Measurements from ENCODE around the gene TAF15. TPM values are rescaled to one million over a fixed set of nuclear protein-coding genes. Genes with fewer than 3 reads are reported as not detected.

Gene TAF15
- polyA plus RNA-seq, 1 donor (not counting 4 experiments of a cell fraction or from before 2014, with no cell fraction given) = 101 TPM

DNA sequence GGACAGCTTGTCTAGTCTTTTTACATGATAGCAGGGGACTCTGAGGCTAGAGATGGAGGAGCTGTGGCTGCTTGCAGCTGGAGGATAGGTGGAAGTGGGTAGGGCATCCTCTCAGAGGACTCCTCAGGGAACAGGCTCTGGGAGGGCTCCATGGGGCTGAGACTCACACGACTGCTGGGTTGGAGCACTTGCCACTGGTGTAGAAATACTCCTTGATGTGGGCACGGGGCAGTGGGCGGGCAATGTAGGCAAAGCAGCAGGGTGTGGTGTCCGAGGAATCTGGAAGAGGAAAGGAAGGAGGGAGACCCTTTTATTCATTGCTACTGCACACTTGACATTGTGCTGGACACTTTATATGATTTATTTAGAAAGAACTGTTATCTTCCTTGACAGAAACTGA, 69.1 kb downstream of the TAF15 start:
- no peak for TF ChIP-seq EZH2 (IDR thresholded peaks at IDR 0.05; ENCODE audit: low read length)
- TF ChIP-seq, protein P1, sequence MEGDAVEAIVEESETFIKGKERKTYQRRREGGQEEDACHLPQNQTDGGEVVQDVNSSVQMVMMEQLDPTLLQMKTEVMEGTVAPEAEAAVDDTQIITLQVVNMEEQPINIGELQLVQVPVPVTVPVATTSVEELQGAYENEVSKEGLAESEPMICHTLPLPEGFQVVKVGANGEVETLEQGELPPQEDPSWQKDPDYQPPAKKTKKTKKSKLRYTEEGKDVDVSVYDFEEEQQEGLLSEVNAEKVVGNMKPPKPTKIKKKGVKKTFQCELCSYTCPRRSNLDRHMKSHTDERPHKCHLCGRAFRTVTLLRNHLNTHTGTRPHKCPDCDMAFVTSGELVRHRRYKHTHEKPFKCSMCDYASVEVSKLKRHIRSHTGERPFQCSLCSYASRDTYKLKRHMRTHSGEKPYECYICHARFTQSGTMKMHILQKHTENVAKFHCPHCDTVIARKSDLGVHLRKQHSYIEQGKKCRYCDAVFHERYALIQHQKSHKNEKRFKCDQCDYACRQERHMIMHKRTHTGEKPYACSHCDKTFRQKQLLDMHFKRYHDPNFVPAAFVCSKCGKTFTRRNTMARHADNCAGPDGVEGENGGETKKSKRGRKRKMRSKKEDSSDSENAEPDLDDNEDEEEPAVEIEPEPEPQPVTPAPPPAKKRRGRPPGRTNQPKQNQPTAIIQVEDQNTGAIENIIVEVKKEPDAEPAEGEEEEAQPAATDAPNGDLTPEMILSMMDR (optimal IDR thresholded peaks at IDR 0.05 in 1 of 3, IDR thresholded peaks at IDR 0.05 in 1 of 3, conservative IDR thresholded peaks at IDR 0.05 in 1 of 3; ENCODE audit: extremely low read depth in 1 of 3, insufficient read depth in 2 of 3, low read length in 3 of 3) = no peak
- no peak for DNase-seq (ENCODE audit: low read depth, low spot score)
- H3K27ac ChIP-seq (ENCODE audit: control insufficient read depth, insufficient read depth, low read length) = no peak overlapping the region
- H3K4me2 ChIP-seq (ENCODE audit: control insufficient read depth, extremely low read depth, insufficient read depth, low read depth, low read length) = no peak overlapping the region
- H3K9me3 ChIP-seq (ENCODE audit: control insufficient read depth, low read depth, low read length) = no peaks in the 10 kb centered on the region
- H2AFZ ChIP-seq (ENCODE audit: control insufficient read depth, low read length) = no peak overlapping the region
- FAIRE-seq = no peak
- H3K79me2 ChIP-seq (ENCODE audit: control insufficient read depth, insufficient read depth, low read length) = no peaks in the 10 kb centered on the region
- dilution Hi-C loops (cut with MboI; ENCODE audit: extremely low pct_ligation_motif_present, low sequenced_read_pairs) = no loop called here
- no peaks in the 10 kb centered on the region for H3K36me3 ChIP-seq (ENCODE audit: control insufficient read depth in 2 of 2, extremely low read depth in 1 of 2, insufficient read depth in 2 of 2, low read length in 2 of 2)
- H3K4me3 ChIP-seq (ENCODE audit: control insufficient read depth in 2 of 3, extremely low read depth in 1 of 3, insufficient read depth in 2 of 3, low read depth in 1 of 3, low read length in 3 of 3) = no peak overlapping the region
- H4K20me1 ChIP-seq (ENCODE audit: control insufficient read depth, extremely low read depth, insufficient read depth, low read length) = no peaks in the 10 kb centered on the region
- H3K9me1 ChIP-seq (ENCODE audit: control insufficient read depth, extremely low read depth, insufficient read depth, low read length) = no peaks in the 10 kb centered on the region
- H3K4me1 ChIP-seq (ENCODE audit: control insufficient read depth, extremely low read depth, insufficient read depth, low read length) = peaks cover 5% of the 10 kb centered on the region
- no peak overlapping the region for H3K9ac ChIP-seq (ENCODE audit: control insufficient read depth, extremely low read depth, insufficient read depth, low read length)
- no peaks in the 10 kb centered on the region for H3K27me3 ChIP-seq (ENCODE audit: control insufficient read depth, extremely low read depth, insufficient read depth, low read length)

DNA sequence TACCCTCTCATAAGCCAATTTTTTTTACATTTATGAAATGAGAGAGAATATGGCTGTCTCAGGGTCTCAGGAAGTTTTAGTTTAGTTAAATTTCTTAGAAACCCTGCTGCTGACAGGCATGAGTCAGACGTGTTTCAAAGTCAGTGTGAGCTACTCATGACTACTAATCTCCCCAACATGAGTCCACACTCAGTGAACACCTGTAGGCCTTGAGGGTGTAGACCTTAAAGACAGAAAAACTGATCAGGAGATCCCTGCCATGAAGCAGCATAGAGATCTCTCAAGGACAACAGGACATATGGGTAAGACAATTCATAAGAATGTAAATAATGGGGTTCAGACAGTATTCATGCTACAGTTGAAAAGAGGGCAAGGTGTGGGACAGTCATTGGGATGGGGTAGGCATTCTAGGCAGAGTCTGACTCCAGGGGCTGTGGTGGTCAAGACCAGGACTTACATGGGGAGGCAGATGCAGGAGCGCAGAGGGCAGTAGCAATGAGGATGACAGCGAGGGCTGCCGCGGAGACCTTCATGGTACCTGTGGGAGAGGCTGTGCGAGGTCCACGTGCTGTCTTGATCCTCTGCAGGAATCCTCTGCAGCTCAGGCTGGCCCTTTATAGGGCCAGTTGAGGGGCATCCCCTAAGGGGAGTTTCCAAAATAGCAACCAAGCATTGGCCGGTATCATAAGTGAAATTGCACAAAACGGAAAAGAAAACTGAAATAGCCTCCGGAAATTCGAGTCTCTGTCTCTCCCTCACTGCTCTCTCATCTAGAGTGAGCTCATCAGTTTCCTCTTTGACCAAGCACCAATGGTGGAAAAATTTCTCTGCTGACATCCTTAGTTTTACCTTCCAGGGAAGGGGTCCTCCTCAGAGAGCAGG, 70.7 kb downstream of the TAF15 start, which contains the start of gene CCL5:
TSS of gene CCL5 (minus strand) at position 588 of the 882 bp plus-strand sequence.
- Histone ChIP-seq H4K20me1 (ENCODE audit: control insufficient read depth, extremely low read depth, insufficient read depth, low read length) (no peaks in the 10 kb centered on the region), H3K27ac (ENCODE audit: control insufficient read depth, insufficient read depth, low read length) (no peak within 1 kb of the TSS), H3K27me3 (ENCODE audit: control insufficient read depth, extremely low read depth, insufficient read depth, low read length) (no peaks in the 10 kb centered on the region), H3K9me1 (ENCODE audit: control insufficient read depth, extremely low read depth, insufficient read depth, low read length) (no peaks in the 10 kb centered on the region), H3K9ac (ENCODE audit: control insufficient read depth, extremely low read depth, insufficient read depth, low read length) (no peak within 1 kb of the TSS), H3K36me3 (ENCODE audit: control insufficient read depth in 2 of 2, extremely low read depth in 1 of 2, insufficient read depth in 2 of 2, low read length in 2 of 2) (no peaks in the 10 kb centered on the region), H3K4me2 (ENCODE audit: control insufficient read depth, extremely low read depth, insufficient read depth, low read depth, low read length) (no peak within 1 kb of the TSS), H3K9me3 (ENCODE audit: control insufficient read depth, low read depth, low read length) (no peaks in the 10 kb centered on the region), H3K4me1 (ENCODE audit: control insufficient read depth, extremely low read depth, insufficient read depth, low read length) (peaks cover 5% of the 10 kb centered on the region), H2AFZ (ENCODE audit: control insufficient read depth, low read length) (no peak within 1 kb of the TSS), H3K79me2 (ENCODE audit: control insufficient read depth, insufficient read depth, low read length) (no peaks in the 10 kb centered on the region), H3K4me3 (ENCODE audit: control insufficient read depth in 2 of 3, extremely low read depth in 1 of 3, insufficient read depth in 2 of 3, low read depth in 1 of 3, low read length in 3 of 3) (no peak within 1 kb of the TSS)
- no peak for FAIRE-seq
- no peak for DNase-seq (ENCODE audit: low read depth, low spot score)
- dilution Hi-C loops (cut with MboI; ENCODE audit: extremely low pct_ligation_motif_present, low sequenced_read_pairs) = no loop called here
- TF ChIP-seq, protein P1 (optimal IDR thresholded peaks at IDR 0.05 in 1 of 3, IDR thresholded peaks at IDR 0.05 in 1 of 3, conservative IDR thresholded peaks at IDR 0.05 in 1 of 3; ENCODE audit: extremely low read depth in 1 of 3, insufficient read depth in 2 of 3, low read length in 3 of 3) = no peak
- no peak for TF ChIP-seq EZH2 (IDR thresholded peaks at IDR 0.05; ENCODE audit: low read length)

All from keratinocyte (primary cell).